RWPE1 (cell line): ENCODE data around the gene NADSYN1.

Experiments used
- CTCF ChIA-PET: fragments of 350-600 bp; sonication (Branson Sonifier 250); formaldehyde crosslinking; extraction: SDS; loops from one replicate; lab custom pipeline; 2021; lab: Yijun Ruan, JAX
- POLR2A ChIA-PET: fragments of 400-600 bp; formaldehyde crosslinking; extraction: SDS; loops from one replicate; lab custom pipeline; 2020; ENCODE audit warnings: antibody characterized with exemption; ENCODE audit not compliant: low non-redundant PET; lab: Yijun Ruan, JAX
- DNase-seq: peaks from one replicate; pipeline ENCODE4 v3.0.0; 2012; ENCODE audit warnings: low spot score
- H3K27ac ChIP-seq: fragments of 450-650 bp; 2 replicates; pipeline ENCODE4 v1.5.1; 2017
- TF ChIP-seq, protein P1 (sequence below): fragments of 450-650 bp; conservative IDR thresholded peaks from 2 replicates; pipeline ENCODE4 v1.5.1; 2017; ENCODE audit warnings: low read depth, mild to moderate bottlenecking

NADSYN1 gene

DNA sequence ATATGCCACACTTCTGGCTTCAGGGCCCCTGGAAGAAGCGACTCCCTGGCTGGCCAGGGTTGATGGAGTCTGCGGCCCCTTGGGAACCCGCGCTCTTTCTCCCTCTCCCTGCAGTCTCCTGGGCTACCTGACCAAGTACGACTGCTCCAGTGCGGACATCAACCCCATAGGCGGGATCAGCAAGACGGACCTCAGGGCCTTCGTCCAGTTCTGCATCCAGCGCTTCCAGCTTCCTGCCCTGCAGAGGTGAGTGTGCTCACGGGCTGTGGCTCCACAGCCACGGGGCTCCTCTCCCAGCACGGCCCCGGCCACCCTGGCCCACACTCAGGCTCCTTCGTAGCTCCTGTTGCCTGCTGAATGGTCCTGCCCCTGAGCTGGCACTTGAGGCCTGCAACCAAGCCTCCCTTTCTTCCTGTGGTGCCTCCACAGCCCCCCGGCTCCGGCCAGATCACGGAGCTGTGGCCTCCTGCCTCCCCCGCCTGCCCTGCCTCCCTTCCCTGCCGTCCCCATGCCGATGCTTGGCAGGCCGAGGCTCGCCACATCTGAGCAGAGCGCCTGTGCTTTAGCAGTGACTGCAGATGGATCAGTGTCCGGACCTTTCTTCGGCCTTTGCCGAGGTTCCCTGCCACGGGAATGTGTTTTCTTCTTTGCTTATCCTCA, 37.9 kb downstream of the NADSYN1 start:
- POLR2A ChIA-PET, result no interaction called here
- DNase-seq, result no peak
- TF ChIP-seq, protein P1, sequence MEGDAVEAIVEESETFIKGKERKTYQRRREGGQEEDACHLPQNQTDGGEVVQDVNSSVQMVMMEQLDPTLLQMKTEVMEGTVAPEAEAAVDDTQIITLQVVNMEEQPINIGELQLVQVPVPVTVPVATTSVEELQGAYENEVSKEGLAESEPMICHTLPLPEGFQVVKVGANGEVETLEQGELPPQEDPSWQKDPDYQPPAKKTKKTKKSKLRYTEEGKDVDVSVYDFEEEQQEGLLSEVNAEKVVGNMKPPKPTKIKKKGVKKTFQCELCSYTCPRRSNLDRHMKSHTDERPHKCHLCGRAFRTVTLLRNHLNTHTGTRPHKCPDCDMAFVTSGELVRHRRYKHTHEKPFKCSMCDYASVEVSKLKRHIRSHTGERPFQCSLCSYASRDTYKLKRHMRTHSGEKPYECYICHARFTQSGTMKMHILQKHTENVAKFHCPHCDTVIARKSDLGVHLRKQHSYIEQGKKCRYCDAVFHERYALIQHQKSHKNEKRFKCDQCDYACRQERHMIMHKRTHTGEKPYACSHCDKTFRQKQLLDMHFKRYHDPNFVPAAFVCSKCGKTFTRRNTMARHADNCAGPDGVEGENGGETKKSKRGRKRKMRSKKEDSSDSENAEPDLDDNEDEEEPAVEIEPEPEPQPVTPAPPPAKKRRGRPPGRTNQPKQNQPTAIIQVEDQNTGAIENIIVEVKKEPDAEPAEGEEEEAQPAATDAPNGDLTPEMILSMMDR, result no peak
- no peak overlapping the region for H3K27ac ChIP-seq
- CTCF ChIA-PET, result no interaction called here

DNA sequence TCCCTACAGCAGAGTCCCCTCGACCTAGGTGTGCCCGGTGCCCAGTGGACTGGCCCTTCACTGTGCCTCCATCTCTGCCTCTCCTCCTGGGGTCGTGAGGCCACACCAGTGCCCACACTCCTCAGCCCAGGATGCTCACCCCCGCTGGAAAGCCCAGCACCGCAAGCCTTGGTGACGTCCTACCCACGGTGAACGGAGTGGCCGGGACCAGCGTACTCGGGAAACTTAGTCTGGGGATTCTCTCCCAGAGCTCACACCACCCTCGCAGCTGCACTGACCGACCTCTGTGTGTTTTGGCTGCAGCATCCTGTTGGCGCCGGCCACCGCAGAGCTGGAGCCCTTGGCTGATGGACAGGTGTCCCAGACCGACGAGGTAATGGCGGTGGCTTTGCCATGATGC, 38.5 kb downstream of the NADSYN1 start:
- POLR2A ChIA-PET, result no interaction called here
- no peak overlapping the region for H3K27ac ChIP-seq
- CTCF ChIA-PET, result no interaction called here
- TF ChIP-seq, protein P1, result no peak
- DNase-seq, result no peak

DNA sequence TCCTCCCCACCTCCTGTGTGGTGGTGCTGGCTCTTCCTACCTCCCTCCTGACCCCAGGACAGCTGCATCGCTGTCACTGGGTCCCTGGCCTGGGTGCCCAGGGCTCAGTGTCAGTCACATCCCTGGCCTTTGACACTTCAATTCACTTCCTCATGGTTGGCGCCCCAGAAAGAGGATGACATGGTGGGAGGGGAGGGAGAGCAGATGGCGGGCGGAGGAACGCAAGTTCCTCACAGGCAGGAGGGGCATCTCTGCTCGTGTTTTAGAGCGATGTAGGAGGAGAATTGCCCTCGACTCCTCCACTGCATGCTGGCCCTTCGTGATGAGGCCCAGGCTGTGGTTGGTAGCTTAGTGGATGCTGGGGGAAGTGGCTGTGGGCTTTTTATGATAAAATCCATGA, 38.9 kb downstream of the NADSYN1 start:
- ChIA-PET CTCF (no interaction called here), POLR2A (no interaction called here)
- no peak for DNase-seq
- TF ChIP-seq, protein P1, result no peak
- H3K27ac ChIP-seq, result no peak overlapping the region

DNA sequence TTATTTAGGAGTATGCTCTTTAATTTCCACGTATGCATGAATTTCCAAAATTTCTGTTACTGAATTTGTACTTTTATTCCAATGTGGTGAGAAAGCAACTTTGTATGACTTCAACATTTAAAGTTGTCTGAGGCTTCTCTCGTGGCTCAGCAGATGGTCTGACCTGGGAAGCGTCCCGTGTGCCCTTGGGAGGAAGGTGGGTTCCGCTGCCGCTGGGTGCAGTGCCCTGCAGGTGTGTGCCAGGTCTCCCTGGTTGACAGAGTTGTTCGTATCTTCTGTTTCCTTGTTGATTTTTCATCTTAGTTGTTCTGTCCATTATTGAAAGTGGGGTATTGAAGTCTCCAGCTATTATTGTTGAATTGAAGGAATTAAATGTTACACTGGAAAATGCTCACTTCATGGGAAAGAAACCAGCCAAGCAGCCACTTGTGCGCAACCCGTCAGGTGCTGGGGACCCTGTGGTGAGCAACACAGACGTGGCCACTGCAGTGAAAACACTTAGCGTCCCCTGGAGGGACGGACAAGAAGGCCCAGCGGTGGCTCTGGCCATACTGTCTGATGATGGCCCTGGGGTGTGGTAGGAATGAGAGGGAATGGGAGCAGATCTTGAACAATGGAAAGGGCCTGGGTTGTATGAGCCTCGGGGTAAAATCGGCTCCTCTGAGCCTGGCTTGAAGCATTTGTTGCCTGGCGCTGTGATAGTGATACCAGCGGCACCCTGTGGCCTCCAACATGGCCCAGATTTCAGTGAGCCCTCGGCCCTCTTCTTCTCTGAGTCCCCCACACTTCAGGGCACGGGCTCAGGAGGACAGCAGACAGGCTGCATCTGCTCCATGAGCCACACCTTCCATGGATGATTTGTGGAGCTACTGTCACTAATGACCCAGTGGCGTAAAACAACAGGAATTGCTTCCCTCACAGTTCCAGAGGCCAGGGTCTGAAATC, 42.6 kb downstream of the NADSYN1 start:
- no peak for DNase-seq
- TF ChIP-seq, protein P1, result no peak
- no peak overlapping the region for H3K27ac ChIP-seq
- ChIA-PET CTCF (no interaction called here), POLR2A (no interaction called here)

DNA sequence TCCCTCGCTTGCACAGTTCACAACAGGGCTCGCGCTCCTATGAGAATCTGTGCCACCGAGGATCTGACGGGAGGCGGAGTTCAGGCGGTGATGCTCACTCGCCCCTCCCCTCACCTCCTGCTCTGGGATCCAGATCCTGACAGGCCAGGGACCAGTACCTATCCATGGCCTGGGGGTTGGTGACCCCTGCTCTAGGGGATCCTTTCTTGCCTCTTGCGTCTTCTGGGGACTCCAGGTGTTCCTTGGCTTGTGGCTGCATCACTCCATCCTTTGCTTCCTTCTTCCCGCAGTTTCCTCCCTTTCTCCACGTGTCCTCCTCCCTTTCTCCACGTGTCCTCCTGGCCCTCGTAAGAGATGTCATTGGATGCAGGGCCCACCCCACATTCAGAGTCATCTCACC, 43.4 kb downstream of the NADSYN1 start:
- ChIA-PET CTCF (no interaction called here), POLR2A (no interaction called here)
- TF ChIP-seq, protein P1, result no peak
- H3K27ac ChIP-seq, result no peak overlapping the region
- DNase-seq, result no peak

DNA sequence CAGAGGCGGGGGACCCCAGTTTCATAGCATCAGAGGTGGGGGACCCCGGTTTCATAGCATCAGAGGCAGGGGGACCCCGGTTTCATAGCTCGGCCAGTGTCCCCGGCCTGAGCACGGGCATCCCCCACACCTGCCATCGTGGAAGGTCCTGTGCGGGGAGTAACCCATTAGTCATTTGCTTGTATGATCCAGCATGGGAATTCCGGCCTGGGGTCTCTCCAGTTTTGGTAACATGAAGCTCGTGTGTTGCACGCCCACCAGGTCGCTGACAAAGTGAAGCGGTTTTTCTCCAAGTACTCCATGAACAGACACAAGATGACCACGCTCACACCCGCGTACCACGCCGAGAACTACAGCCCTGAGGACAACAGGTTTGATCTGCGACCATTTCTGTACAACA, 45.1 kb downstream of the NADSYN1 start:
- TF ChIP-seq, protein P1, result no peak
- no peak overlapping the region for H3K27ac ChIP-seq
- no peak for DNase-seq
- ChIA-PET POLR2A (interaction anchor here (0.5 kb wide), 1 partner anchor 12 kb away, joined by 3 read pairs; no protein-coding TSS in a partner anchor), CTCF (no interaction called here)
